ENCODE measurements around the gene PRSS3. TPM values are rescaled to one million over a fixed set of nuclear protein-coding genes. Genes with fewer than 3 reads are reported as not detected.

Gene PRSS3
- total and polyA plus RNA-seq, 10 of the 15 experiments (the other 5 are each of a cell fraction or from before 2014, with no cell fraction given): 0.54 TPM; not detected in 9

GRCh38 chr9:33816327-33817252, 21.2 kb downstream of the PRSS3 start, which contains the start of gene UBE2R2 (continued):
- TF ChIP-seq ATF2 (IDR thresholded peaks at IDR 0.05; ENCODE audit: low read length): no peak
- no peak for TF ChIP-seq HDAC2 (IDR thresholded peaks at IDR 0.05)
- no peak for TF ChIP-seq MEF2A (IDR thresholded peaks at IDR 0.05; ENCODE audit: insufficient read depth, low read depth, low read length)
- no peak for TF ChIP-seq CEBPZ (IDR thresholded peaks at IDR 0.05; ENCODE audit: low read depth, low read length)
- no peak for TF ChIP-seq E4F1 (IDR thresholded peaks at IDR 0.05; ENCODE audit: borderline replicate concordance, partially characterized antibody)
- TF ChIP-seq TCF7 (IDR thresholded peaks at IDR 0.05; ENCODE audit: borderline replicate concordance): no peak
- TF ChIP-seq POLR2AphosphoS2 (IDR thresholded peaks at IDR 0.05; ENCODE audit: low read depth, low read length): peak; percentile 77; the same call in 1 of the 2 replicates
- TF ChIP-seq MYB (IDR thresholded peaks at IDR 0.05; ENCODE audit: borderline replicate concordance, low read depth, low read length): no peak
- no peak for TF ChIP-seq ASH2L (IDR thresholded peaks at IDR 0.05; ENCODE audit: borderline replicate concordance, low read depth)
- TF ChIP-seq CTCF (IDR thresholded peaks at IDR 0.05 in 2 of 3, conservative IDR thresholded peaks at IDR 0.05 in 1 of 3; ENCODE audit: control insufficient read depth in 2 of 3, extremely low read depth in 1 of 3, insufficient read depth in 1 of 3, low read depth in 3 of 3, low read length in 3 of 3): no peak
- TF ChIP-seq IRF5 (IDR thresholded peaks at IDR 0.05; ENCODE audit: borderline replicate concordance): no peak
- TF ChIP-seq ZNF687 (IDR thresholded peaks at IDR 0.05): peak; percentile 89

Data from GM12878 (cell line).